Activated CD8-positive, alpha-beta memory T cell treated with anti-CD3 and anti-CD28 coated beads, Interleukin-2, amount 10 ng/mL, durations not matched to agents 7 days and 5 days (primary cell): ENCODE results near the gene MPV17L2. TPM values are rescaled to one million over a fixed set of nuclear protein-coding genes. Genes with fewer than 3 reads are reported as not detected.

Experiments
- ATAC-seq: fragments of 150-1000 bp; cut with Tn5 transposase; one replicate; pipeline ENCODE4 v1.10.0; 2021; ENCODE audit warnings: moderate library complexity
- CTCF ChIA-PET: fragments of 350-600 bp; sonication (Branson Sonifier 250); formaldehyde crosslinking; loops from one replicate; lab custom pipeline; 2021; ENCODE audit warnings: antibody characterized with exemption; lab: Charles Lee
- DNase-seq: peaks from one replicate; pipeline ENCODE4 v3.0.0-alpha.2; 2020
- H3K27ac Mint-ChIP-seq: one replicate; pipeline ENCODE4 v1.8.0; 2021; ENCODE audit warnings: mild to moderate bottlenecking, mixed read lengths
- H3K27me3 Mint-ChIP-seq: one replicate; pipeline ENCODE4 v1.8.0; 2021; ENCODE audit warnings: mixed read lengths
- H3K36me3 Mint-ChIP-seq: one replicate; pipeline ENCODE4 v1.8.0; 2021; ENCODE audit warnings: mild to moderate bottlenecking, mixed read lengths
- H3K4me1 Mint-ChIP-seq: one replicate; pipeline ENCODE4 v1.8.0; 2021; ENCODE audit warnings: mixed read lengths
- H3K4me3 Mint-ChIP-seq: one replicate; pipeline ENCODE4 v1.8.0; 2021; ENCODE audit warnings: mild to moderate bottlenecking, moderate library complexity, mixed read lengths
- H3K9me3 Mint-ChIP-seq: one replicate; pipeline ENCODE4 v1.8.0; 2022; ENCODE audit warnings: low read depth, mixed read lengths
- total RNA-seq, 2 experiments: library from RNA; stranded (reverse); gene quantifications; one replicate each; pipeline ENCODE4 v1.2.3, GENCODE V29; 2021

MPV17L2 gene
- 10 to 100 TPM in 1 of 2 experiments, 1 to 10 TPM in 1; 8.2 to 12.9 TPM for total RNA-seq

- peaks cover 1% of the 10 kb centered on the region for H3K36me3 Mint-ChIP-seq
- peaks cover 3% of the 10 kb centered on the region for H3K27me3 Mint-ChIP-seq
- peaks cover 28% of the 10 kb centered on the region for H3K4me1 Mint-ChIP-seq
- DNase-seq (peak; percentile 100), ATAC-seq (peak; percentile 94)
- peak within 1 kb of the TSS; percentile 82 for H3K4me3 Mint-ChIP-seq
- H3K9me3 Mint-ChIP-seq = no peaks in the 10 kb centered on the region
- peak within 1 kb of the TSS; percentile 93 for H3K27ac Mint-ChIP-seq
- CTCF ChIA-PET = interaction anchor here (0.7 to 4.7 kb wide), 21 partner anchors 12 to 236 kb away, joined by 3 to 50 read pairs (median 4); partner anchors contain the start of genes IFI30, LSM4 and RAB3A
Measured at GRCh38 chr19:18192673-18193387, at the start of gene MPV17L2. TSS of gene MPV17L2 (plus strand) at chr19:18193218. CDS start at chr19:18193282, 64 bp downstream.

- Mint-ChIP-seq H3K4me3 (no peak overlapping the region), H3K4me1 (peaks cover 7% of the 10 kb centered on the region), H3K36me3 (peaks cover 46% of the 10 kb centered on the region), H3K27me3 (no peaks in the 10 kb centered on the region), H3K27ac (no peak overlapping the region), H3K9me3 (no peaks in the 10 kb centered on the region)
- CTCF ChIA-PET = interaction anchor here (1.6 kb wide), 1 partner anchor 108 kb away, joined by 4 read pairs; no protein-coding TSS in a partner anchor
- ATAC-seq (no peak), DNase-seq (no peak)
Measured at GRCh38 chr19:18143902-18144301, 49.1 kb upstream of the MPV17L2 start.

- H3K4me3 Mint-ChIP-seq = no peak overlapping the region
- no peak overlapping the region for H3K27ac Mint-ChIP-seq
- H3K27me3 Mint-ChIP-seq = no peaks in the 10 kb centered on the region
- H3K36me3 Mint-ChIP-seq = peaks cover 45% of the 10 kb centered on the region
- no peak for ATAC-seq
- H3K9me3 Mint-ChIP-seq = no peaks in the 10 kb centered on the region
- CTCF ChIA-PET = no interaction called here
- DNase-seq = no peak
- peaks cover 9% of the 10 kb centered on the region for H3K4me1 Mint-ChIP-seq
Measured at GRCh38 chr19:18144361-18144760, 48.7 kb upstream of the MPV17L2 start.

GRCh38 chr19:18144906-18145305 lies 48.1 kb upstream of the MPV17L2 start:
- H3K9me3 Mint-ChIP-seq = no peaks in the 10 kb centered on the region
- DNase-seq = no peak
- no peak overlapping the region for H3K4me3 Mint-ChIP-seq
- CTCF ChIA-PET = interaction anchor here (0.6 to 2.1 kb wide), 2 partner anchors 31 to 694 kb away, joined by 3 to 5 read pairs; no protein-coding TSS in a partner anchor
- peaks cover 12% of the 10 kb centered on the region for H3K4me1 Mint-ChIP-seq
- no peak for ATAC-seq
- no peak overlapping the region for H3K27ac Mint-ChIP-seq
- no peaks in the 10 kb centered on the region for H3K27me3 Mint-ChIP-seq
- H3K36me3 Mint-ChIP-seq = peaks cover 47% of the 10 kb centered on the region

- CTCF ChIA-PET = interaction anchor here (0.6 to 2.1 kb wide), 3 partner anchors 16 to 695 kb away, joined by 3 to 5 read pairs (median 3); no protein-coding TSS in a partner anchor
- no peak overlapping the region for H3K4me3 Mint-ChIP-seq
Measured at GRCh38 chr19:18145391-18145999, 47.5 kb upstream of the MPV17L2 start.

GRCh38 chr19:18147396-18147795 lies 45.6 kb upstream of the MPV17L2 start:
- no peak overlapping the region for H3K27ac Mint-ChIP-seq
- DNase-seq (no peak), ATAC-seq (no peak)
- peaks cover 39% of the 10 kb centered on the region for H3K36me3 Mint-ChIP-seq
- H3K4me3 Mint-ChIP-seq = no peak overlapping the region
- H3K4me1 Mint-ChIP-seq = peaks cover 24% of the 10 kb centered on the region
- no peaks in the 10 kb centered on the region for H3K27me3 Mint-ChIP-seq
- CTCF ChIA-PET = no interaction called here
- H3K9me3 Mint-ChIP-seq = no peaks in the 10 kb centered on the region

More at GRCh38 chr19:18145391-18145999, 47.5 kb upstream of the MPV17L2 start:
- H3K27ac Mint-ChIP-seq = no peak overlapping the region
- DNase-seq = no peak
- H3K27me3 Mint-ChIP-seq = no peaks in the 10 kb centered on the region
- peaks cover 12% of the 10 kb centered on the region for H3K4me1 Mint-ChIP-seq
- no peak for ATAC-seq
- peaks cover 46% of the 10 kb centered on the region for H3K36me3 Mint-ChIP-seq
- H3K9me3 Mint-ChIP-seq = no peaks in the 10 kb centered on the region

GRCh38 chr19:18149596-18149975 lies 43.4 kb upstream of the MPV17L2 start:
- Mint-ChIP-seq H3K27ac (no peak overlapping the region), H3K4me1 (peaks cover 35% of the 10 kb centered on the region), H3K9me3 (no peaks in the 10 kb centered on the region), H3K36me3 (peaks cover 31% of the 10 kb centered on the region), H3K4me3 (no peak overlapping the region), H3K27me3 (no peaks in the 10 kb centered on the region)
- ATAC-seq (no peak), DNase-seq (no peak)
- CTCF ChIA-PET = interaction anchor here (0.5 to 1.4 kb wide), 4 partner anchors 11 to 154 kb away, joined by 3 to 5 read pairs (median 4); no protein-coding TSS in a partner anchor

GRCh38 chr19:18150776-18151624 lies 42.0 kb upstream of the MPV17L2 start:
- Mint-ChIP-seq H3K27me3 (no peaks in the 10 kb centered on the region), H3K4me1 (peaks cover 35% of the 10 kb centered on the region), H3K36me3 (peaks cover 22% of the 10 kb centered on the region), H3K4me3 (peak overlapping the region; percentile 84), H3K9me3 (no peaks in the 10 kb centered on the region), H3K27ac (peak overlapping the region; percentile 93)
- CTCF ChIA-PET = interaction anchor here (0.6 to 3.1 kb wide), 16 partner anchors 10 to 237 kb away, joined by 3 to 47 read pairs (median 5); partner anchors contain the start of genes CCDC124, IL12RB1 and RAB3A
- ATAC-seq (no peak), DNase-seq (no peak)

GRCh38 chr19:18152442-18152816 lies 40.6 kb upstream of the MPV17L2 start:
- peak overlapping the region; percentile 84 for H3K4me3 Mint-ChIP-seq
- H3K36me3 Mint-ChIP-seq = peaks cover 16% of the 10 kb centered on the region
- peaks cover 35% of the 10 kb centered on the region for H3K4me1 Mint-ChIP-seq
- H3K27ac Mint-ChIP-seq = peak overlapping the region; percentile 93
- H3K27me3 Mint-ChIP-seq = no peaks in the 10 kb centered on the region
- DNase-seq (peak; percentile 100), ATAC-seq (peak; percentile 80)
- no peaks in the 10 kb centered on the region for H3K9me3 Mint-ChIP-seq
- CTCF ChIA-PET = interaction anchor here (0.8 to 3.1 kb wide), 18 partner anchors 8 to 293 kb away, joined by 3 to 47 read pairs (median 5); partner anchors contain the start of genes RAB3A and RPL18A

- peaks cover 13% of the 10 kb centered on the region for H3K36me3 Mint-ChIP-seq
- peak within 1 kb of the TSS; percentile 84 for H3K4me3 Mint-ChIP-seq
Measured at GRCh38 chr19:18152817-18153555, 40.0 kb upstream of the MPV17L2 start, which contains the start of gene PIK3R2. TSS of gene PIK3R2 (plus strand) at chr19:18153163. CDS start at chr19:18155880, 2,717 bp downstream.

GRCh38 chr19:18153556-18154134 lies 39.4 kb upstream of the MPV17L2 start:
- DNase-seq = peak; percentile 47
- H3K9me3 Mint-ChIP-seq = no peaks in the 10 kb centered on the region
- ATAC-seq = no peak

More at GRCh38 chr19:18152817-18153555, 40.0 kb upstream of the MPV17L2 start, which contains the start of gene PIK3R2:
- DNase-seq (peak; percentile 100), ATAC-seq (peak; percentile 93)
- peaks cover 35% of the 10 kb centered on the region for H3K4me1 Mint-ChIP-seq
- no peaks in the 10 kb centered on the region for H3K27me3 Mint-ChIP-seq
- CTCF ChIA-PET = interaction anchor here (0.8 to 3.1 kb wide), 15 partner anchors 8 to 294 kb away, joined by 3 to 47 read pairs (median 5); partner anchors contain the start of genes RAB3A and RPL18A
- peak within 1 kb of the TSS; percentile 93 for H3K27ac Mint-ChIP-seq
- H3K9me3 Mint-ChIP-seq = no peaks in the 10 kb centered on the region

More at GRCh38 chr19:18153556-18154134, 39.4 kb upstream of the MPV17L2 start:
- H3K4me1 Mint-ChIP-seq = peaks cover 31% of the 10 kb centered on the region
- peak overlapping the region; percentile 40 for H3K27ac Mint-ChIP-seq
- H3K27me3 Mint-ChIP-seq = no peaks in the 10 kb centered on the region
- CTCF ChIA-PET = interaction anchor here (1.0 to 2.6 kb wide), 2 partner anchors 40 to 43 kb away, joined by 4 to 8 read pairs; no protein-coding TSS in a partner anchor
- H3K4me3 Mint-ChIP-seq = peak overlapping the region; percentile 84
- peaks cover 11% of the 10 kb centered on the region for H3K36me3 Mint-ChIP-seq
